ENCODE data around the gene PPP1R7.

GRCh38 chr2:241110607-241111439 is 39.4 kb upstream of the PPP1R7 start:
- TF ChIP-seq POLR2A (IDR thresholded peaks at IDR 0.05), result no peak
- no peak for TF ChIP-seq CTCF (IDR thresholded peaks at IDR 0.05)
